K562 (cell line): ENCODE data around the gene WDR3. TPM values are rescaled to one million over a fixed set of nuclear protein-coding genes. Genes with fewer than 3 reads are reported as not detected.

Experiments
- ATAC-seq: fragments of 200-7000 bp; cut with Tn5 transposase; 3 replicates; pipeline ENCODE4 v1.9.1; 2020; ENCODE audit warnings: moderate library complexity
- BruUV-seq: library from RNA; stranded (reverse); fragments of 400-500 nt; replicated peaks from 2 replicates; lab custom pipeline; 2021; lab: Mats Ljungman, UMichigan
- CTCF ChIA-PET: fragments of 300-600 bp; formaldehyde crosslinking; extraction: SDS; loops from one replicate; lab custom pipeline; 2021; ENCODE audit warnings: low intra/inter-chr PET ratio; lab: Yijun Ruan, JAX
- POLR2A ChIA-PET: fragments of 300-600, 350-650 bp; sonication (Branson Sonifier 250); formaldehyde crosslinking; extraction: SDS; loops from one replicate; lab custom pipeline; 2021; ENCODE audit warnings: antibody characterized with exemption, inconsistent platforms; lab: Yijun Ruan, JAX
- DNase-seq, 4 experiments: peaks; one replicate each; pipeline versions ENCODE4 v3.0.0 to v3.0.0-alpha.2; 2011 to 2018; ENCODE audit warnings: low spot score in 3 of 4, mixed read lengths in 3 of 4; ENCODE audit errors: extremely low read depth in 1 of 4
- FAIRE-seq: peaks from 2 replicates; lab custom pipeline; 2011; peaks lifted over from hg19 to GRCh38; lab: Jason Lieb, UNC
- H2AFZ ChIP-seq: 2 replicates; pipeline ENCODE4 v1.6.0; 2011; ENCODE audit warnings: low read depth, low read length, control low read depth, inconsistent platforms
- H3K27ac ChIP-seq: fragments of 200-600 bp; 3 replicates; pipeline ENCODE4 v1.8.0; 2011; ENCODE audit warnings: low read depth, mild to moderate bottlenecking, control low read depth, inconsistent platforms, low read length, moderate library complexity, mixed read lengths; ENCODE audit errors: extremely low read depth
- H3K27me3 ChIP-seq, 2 experiments: fragments of 300-600 bp in 1 of 2; 2 replicates in 1 of 2; 3 replicates in 1 of 2; pipeline versions ENCODE4 v1.6.0 to v1.8.0; 2011; ENCODE audit warnings: inconsistent platforms in 2 of 2, low read length in 2 of 2, mild to moderate bottlenecking in 1 of 2, mixed read lengths in 1 of 2, moderate library complexity in 1 of 2; ENCODE audit not compliant: control insufficient read depth in 2 of 2, insufficient read depth in 2 of 2
- H3K36me3 ChIP-seq: fragments of 300-600 bp; 3 replicates; pipeline ENCODE4 v1.8.0; 2011; ENCODE audit warnings: mild to moderate bottlenecking, low read length, inconsistent platforms; ENCODE audit not compliant: control insufficient read depth, insufficient read depth
- H3K4me1 ChIP-seq, 2 experiments: fragments of 200-600 bp in 1 of 2; replicated peaks in 1 of 2; 2 replicates in 1 of 2; 3 replicates in 1 of 2; pipeline versions ENCODE4 v1.5.1 to v1.8.0; 2011; ENCODE audit warnings: inconsistent platforms in 2 of 2, low read length in 2 of 2, mild to moderate bottlenecking in 1 of 2, mixed read lengths in 1 of 2, moderate library complexity in 1 of 2; ENCODE audit not compliant: control insufficient read depth in 2 of 2, insufficient read depth in 2 of 2
- H3K4me2 ChIP-seq: 2 replicates; pipeline ENCODE4 v1.6.1; 2011; ENCODE audit warnings: low read length, control low read depth, inconsistent platforms, mixed read lengths; ENCODE audit not compliant: insufficient read depth
- H3K4me3 ChIP-seq: fragments of 200-600 bp; sonication (generic), shearing (Covaris generic); 2 replicates; pipeline ENCODE4 v1.5.1; 2016; ENCODE audit warnings: control low read depth, inconsistent platforms
- H3K79me2 ChIP-seq: fragments of 200-600 bp; 3 replicates; pipeline ENCODE4 v1.8.0; 2011; ENCODE audit warnings: low read length, inconsistent platforms; ENCODE audit not compliant: control insufficient read depth, insufficient read depth
- H3K9ac ChIP-seq, 2 experiments: 2 replicates each; pipeline versions ENCODE4 v1.6.0 to v1.6.1; 2011; ENCODE audit warnings: low read depth in 2 of 2, low read length in 2 of 2, control low read depth in 1 of 2, inconsistent platforms in 1 of 2, mild to moderate bottlenecking in 1 of 2, mixed read lengths in 1 of 2; ENCODE audit not compliant: insufficient read depth in 1 of 2
- H3K9me1 ChIP-seq: one replicate; pipeline ENCODE4 v1.6.0; 2011; ENCODE audit warnings: inconsistent platforms, mild to moderate bottlenecking, low read length, moderate library complexity; ENCODE audit not compliant: control insufficient read depth, insufficient read depth
- H3K9me3 ChIP-seq: replicated peaks from 2 replicates; pipeline ENCODE4 v1.5.1; 2011; ENCODE audit warnings: low read depth, low read length, inconsistent platforms; ENCODE audit not compliant: control insufficient read depth, insufficient read depth
- H4K20me1 ChIP-seq: replicated peaks from 2 replicates; pipeline ENCODE4 v1.6.1; 2011; ENCODE audit warnings: low read length, inconsistent platforms, mixed read lengths; ENCODE audit not compliant: control insufficient read depth, insufficient read depth
- ARID2 ChIP-seq: fragments of 450-650 bp; IDR thresholded peaks from 2 replicates; pipeline ENCODE4 v1.6.1; 2017; ENCODE audit warnings: antibody characterized with exemption, mild to moderate bottlenecking
- CREB3 ChIP-seq: fragments of 450-650 bp; conservative IDR thresholded peaks from 2 replicates; pipeline ENCODE4 v1.6.1; 2016; ENCODE audit warnings: missing genetic modification characterization, low read depth, mild to moderate bottlenecking, missing compliant biosample characterization, moderate library complexity
- DDX20 ChIP-seq: fragments of 450-650 bp; IDR thresholded peaks from 2 replicates; pipeline ENCODE4 v1.6.1; 2016; ENCODE audit warnings: missing genetic modification characterization, low read depth, mild to moderate bottlenecking, missing compliant biosample characterization, moderate library complexity
- JUN ChIP-seq, 2 experiments: sonication (generic) in 1 of 2; formaldehyde crosslinking in 1 of 2; IDR thresholded peaks; 2 replicates each; pipeline versions ENCODE4 v1.6.1 to v1.8.0; 2012 to 2022; ENCODE audit warnings: borderline replicate concordance in 2 of 2, mild to moderate bottlenecking in 2 of 2, improper control_type of control experiment in 1 of 2, low read depth in 1 of 2, low read length in 1 of 2, missing genetic modification reagents in 1 of 2
- KDM1A ChIP-seq, 2 experiments: fragments of 450-650 bp; IDR thresholded peaks; 2 replicates each; pipeline ENCODE4 v1.6.1; 2016; ENCODE audit warnings: mild to moderate bottlenecking in 2 of 2
- KLF13 ChIP-seq: fragments of 450-650 bp; IDR thresholded peaks from 2 replicates; pipeline ENCODE4 v1.6.1; 2016; ENCODE audit warnings: missing genetic modification characterization, low read depth, mild to moderate bottlenecking, missing compliant biosample characterization, moderate library complexity, borderline replicate concordance
- MNT ChIP-seq, 2 experiments: fragments of 450-650 bp; conservative IDR thresholded peaks; 2 replicates each; pipeline ENCODE4 v1.6.1; 2017; ENCODE audit warnings: mild to moderate bottlenecking in 2 of 2, moderate library complexity in 2 of 2
- NR2F6 ChIP-seq: fragments of 450-650 bp; formaldehyde crosslinking; IDR thresholded peaks from 2 replicates; pipeline ENCODE4 v1.4.0; 2020; ENCODE audit warnings: mild to moderate bottlenecking
- PHF21A ChIP-seq: fragments of 450-650 bp; IDR thresholded peaks from 2 replicates; pipeline ENCODE4 v1.6.1; 2017; ENCODE audit warnings: low read depth, borderline replicate concordance
- PTRF ChIP-seq: fragments of 450-650 bp; IDR thresholded peaks from 2 replicates; pipeline ENCODE4 v1.6.1; 2016; ENCODE audit warnings: mild to moderate bottlenecking, missing genetic modification characterization, missing compliant biosample characterization
- RBFOX2 ChIP-seq: fragments of 200-400 bp; formaldehyde crosslinking; IDR thresholded peaks from 2 replicates; pipeline ENCODE4 v1.6.1; 2017; ENCODE audit warnings: low read depth, mild to moderate bottlenecking, low read length, moderate library complexity
- SMARCC2 ChIP-seq: fragments of 450-650 bp; IDR thresholded peaks from 2 replicates; pipeline ENCODE4 v1.6.1; 2017; ENCODE audit warnings: antibody characterized with exemption, moderate library complexity, mild to moderate bottlenecking, low read depth
- TCF3 ChIP-seq: sonication (generic); formaldehyde crosslinking; IDR thresholded peaks from 2 replicates; pipeline ENCODE4 v1.4.0; 2020; ENCODE audit warnings: mild to moderate bottlenecking, missing genetic modification reagents
- TCFL5 ChIP-seq: fragments of 250-450 bp; sonication (Bioruptor Pico); conservative IDR thresholded peaks from 2 replicates; pipeline ENCODE4 v1.6.1; 2021; ENCODE audit warnings: mild to moderate bottlenecking, moderate library complexity, matching md5 sums
- TEAD1 ChIP-seq, 2 experiments: fragments of 450-650 bp in 1 of 2; sonication (generic) in 1 of 2; formaldehyde crosslinking; IDR thresholded peaks; 2 replicates each; pipeline versions ENCODE4 v1.4.0 to v1.8.0; 2020 to 2022; ENCODE audit warnings: mild to moderate bottlenecking in 2 of 2, missing genetic modification reagents in 1 of 2
- TEAD2 ChIP-seq: fragments of 450-650 bp; IDR thresholded peaks from 2 replicates; pipeline ENCODE4 v1.6.1; 2016; ENCODE audit warnings: missing genetic modification characterization, control low read depth, missing compliant biosample characterization
- TRIM24 ChIP-seq, 2 experiments: fragments of 450-650 bp; IDR thresholded peaks; 2 replicates each; pipeline ENCODE4 v1.6.1; 2016
- USF1 ChIP-seq: sonication (generic); formaldehyde crosslinking; IDR thresholded peaks from 2 replicates; pipeline ENCODE4 v1.9.0; 2022; ENCODE audit warnings: mild to moderate bottlenecking, missing genetic modification reagents
- ZBTB8A ChIP-seq: fragments of 450-650 bp; IDR thresholded peaks from 2 replicates; pipeline ENCODE4 v1.6.1; 2018; ENCODE audit warnings: mild to moderate bottlenecking, moderate library complexity; ENCODE audit not compliant: partially characterized antibody
- WGBS: fragments of 100-300 bp; shearing (Covaris generic); methylation state at CpG from one replicate; pipeline ENCODE4 v1.1.6; 2016; ENCODE audit warnings: low coverage, mixed read lengths; ENCODE audit not compliant: insufficient coverage; ENCODE audit errors: missing lambda C conversion rate; 5-methylcytosine and 5-hydroxymethylcytosine counted together
- in situ Hi-C: fragments of 300-500 bp; cut with MboI; formaldehyde crosslinking; loops from 4 replicates; pipeline ENCODE4 v1.15.0; 2018; ENCODE audit warnings: inconsistent platforms, mixed read lengths
- intact Hi-C: fragments of 100-400 bp; cut with micrococcal nuclease; formaldehyde crosslinking; loops from 2 replicates; pipeline ENCODE4 v1.14.2; 2022
- polyA plus RNA-seq, 8 experiments: library from polyadenylated mRNA; depleted of rRNA in 4 of 8; stranded (reverse) in 5 of 8; unstranded in 3 of 8; fragments of >200 nt; fragmentation: Nextera tagmentation in 2 of 8; fragmentation: Illumina TruSeq in 1 of 8; extraction: Ambion mirVana in 2 of 8; extraction: Trizol in 1 of 8; gene quantifications; 2 replicates each; pipeline versions ENCODE4 v1.2.1 to v1.2.3, GENCODE V29; 2011 to 2014; ENCODE audit warnings: inconsistent platforms in 1 of 8, missing spikeins in 1 of 8
- total RNA-seq, 7 experiments: library from RNA; depleted of rRNA in 6 of 7; stranded (reverse); fragments of >200 nt in 6 of 7; fragmentation: Illumina TruSeq in 2 of 7; extraction: Trizol in 2 of 7; gene quantifications; 2 replicates each; pipeline versions ENCODE4 v1.2.1 to v1.2.3, GENCODE V29; 2011 to 2021; ENCODE audit warnings: low replicate concordance in 1 of 7

Gene WDR3
- total and polyA plus RNA-seq, 9 of the 15 experiments (the other 6 are each of a cell fraction or from before 2014, with no cell fraction given): 40.6 to 122 (median 76.5) TPM

DNA sequence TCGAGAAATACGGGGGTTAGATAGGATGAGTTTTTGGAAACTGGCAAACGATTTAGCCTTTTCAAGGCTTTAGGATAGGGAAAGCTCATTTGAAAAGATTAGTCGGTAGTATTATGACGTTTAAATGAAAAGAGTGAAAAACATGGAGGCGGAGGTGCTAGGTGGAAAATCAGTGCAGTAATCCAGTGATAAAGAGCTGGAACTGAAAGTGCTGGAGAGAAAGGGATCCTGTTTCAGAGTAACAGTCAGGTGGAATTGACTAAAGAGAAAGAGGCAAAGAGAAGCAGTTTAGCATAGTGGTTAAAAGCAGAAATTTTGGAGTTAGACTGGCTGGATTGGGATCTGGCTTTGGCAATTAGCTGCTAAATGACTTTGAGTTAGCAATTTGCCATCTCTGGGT is 945 bp downstream of the WDR3 start:
- Histone ChIP-seq H3K4me1 (peaks cover 7 to 8% of the 10 kb centered on the region in 2 experiments; a peak in 2 of 5 replicates), H3K36me3 (peaks cover 40% of the 10 kb centered on the region), H3K9me1 (no peaks in the 10 kb centered on the region), H2AFZ (peak overlapping the region; percentile 94), H3K79me2 (peaks cover 80% of the 10 kb centered on the region), H3K4me3 (peak overlapping the region; percentile 78), H3K9ac (peak overlapping the region; percentile 86 to 96), H3K27ac (peak overlapping the region; percentile 20; the same call in 2 of the 3 replicates), H3K4me2 (peak overlapping the region; percentile 100), H3K27me3 (no peaks in the 10 kb centered on the region), H3K9me3 (no peaks in the 10 kb centered on the region), H4K20me1 (peaks cover 4% of the 10 kb centered on the region; the same call in 1 of the 2 replicates)
- in situ Hi-C loops (no loop called here), intact Hi-C loops (no loop called here)
- ChIA-PET POLR2A (interaction anchor here (0.7 to 4.4 kb wide), 8 partner anchors 12 to 1211 kb away, joined by 3 to 30 read pairs (median 4); no protein-coding TSS in a partner anchor), CTCF (no interaction called here)
- TF ChIP-seq TRIM24 (IDR thresholded peaks at IDR 0.05): no peak
- no peak for TF ChIP-seq KLF13
- no peak for TF ChIP-seq USF1 (CRISPR knock-in tag)
- TF ChIP-seq MNT (conservative IDR thresholded peaks at IDR 0.05): no peak
- TF ChIP-seq CREB3: 0 out of 2 replicates have a peak, but pooled peaks have one; percentile 43
- TF ChIP-seq TEAD2: no peak
- TF ChIP-seq ZBTB8A: no peak
- no peak; the same call in 1 of the 2 replicates for TF ChIP-seq PHF21A
- no peak for TF ChIP-seq TEAD1 (CRISPR knock-in tag; IDR thresholded peaks at IDR 0.05)
- no peak for TF ChIP-seq RBFOX2
- peak; percentile 48 to 70; a peak in 3 of 4 replicates for TF ChIP-seq KDM1A (IDR thresholded peaks at IDR 0.05)
- TF ChIP-seq TCFL5 (CRISPR knock-in tag): no peak
- no peak for TF ChIP-seq NR2F6 (CRISPR knock-in tag)
- TF ChIP-seq TCF3 (CRISPR knock-in tag): 0 out of 2 replicates have a peak, but pooled peaks have one; percentile 20
- TF ChIP-seq ARID2: no peak
- no peak for TF ChIP-seq JUN (IDR thresholded peaks at IDR 0.05; ENCODE audit: borderline replicate concordance, low read depth, low read length)
- TF ChIP-seq JUN (CRISPR knock-in tag; IDR thresholded peaks at IDR 0.05; ENCODE audit: borderline replicate concordance): no peak
- peak; percentile 45; the same call in 1 of the 2 replicates for TF ChIP-seq PTRF (tag)
- 0 out of 2 replicates have a peak, but pooled peaks have one; percentile 48 for TF ChIP-seq DDX20 (tag)
- no peak for TF ChIP-seq SMARCC2
- no TSS peak for BruUV-seq
- FAIRE-seq (peak; percentile 40), DNase-seq (peak in 1 of 4 experiments; percentile 16), ATAC-seq (no peak)
- WGBS: 0% methylated on average over 6 of the region's 6 CpGs
